ENCODE results near the gene CLRN2.
"Not testable (repeated sequence)": the region's sequence is repeated elsewhere in the genome, so short reads cannot be mapped to it uniquely, and the experiment has no call there.

Gene CLRN2

DNA sequence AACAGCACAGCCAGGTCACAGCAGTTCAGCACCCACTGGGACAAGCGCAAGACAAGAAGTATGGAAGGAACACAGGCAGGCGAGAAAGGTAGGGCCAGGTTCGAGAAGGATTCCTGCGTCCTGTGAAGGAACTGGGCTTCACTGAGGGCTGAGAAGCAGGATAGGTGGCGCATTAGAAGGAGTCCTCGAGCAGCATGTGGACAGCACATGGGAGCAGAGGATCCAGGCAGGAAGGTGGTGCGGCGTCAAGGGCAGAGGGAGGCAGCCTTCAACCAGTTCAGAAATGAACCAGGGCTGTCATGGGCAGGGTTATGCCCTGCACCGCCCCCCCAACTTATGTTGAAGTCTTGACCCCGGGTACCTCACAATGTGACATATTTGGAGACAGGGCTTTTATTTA, 31.3 kb downstream of the CLRN2 start:
- DNase-seq: no peak

GRCh38 chr4:17546678-17547077, 31.7 kb downstream of the CLRN2 start:
- no peak for DNase-seq

GRCh38 chr4:17550549-17550948, 35.6 kb downstream of the CLRN2 start:
- no peak for DNase-seq

DNA sequence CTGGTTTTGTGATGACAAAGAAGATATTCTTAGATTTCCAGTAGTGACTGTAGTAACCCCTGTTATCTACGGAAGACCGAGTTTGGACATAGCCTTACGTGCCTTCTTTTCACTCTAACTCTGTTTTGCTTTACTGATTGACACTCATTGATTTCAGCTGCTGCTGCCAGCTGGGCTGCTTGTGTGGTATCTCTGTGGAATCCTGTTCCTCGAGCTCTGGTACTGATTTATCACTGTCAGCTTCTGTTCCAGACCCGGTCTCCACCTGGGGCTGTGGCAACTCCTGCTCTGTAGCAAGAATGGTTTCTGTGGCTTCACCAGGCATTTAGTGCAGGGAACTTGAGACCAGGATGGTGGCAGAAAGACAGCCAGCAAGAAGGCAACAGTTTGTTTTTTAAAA, 37.5 kb downstream of the CLRN2 start:
- no peak for DNase-seq

- DNase-seq: no peak
These were observed 39.6 kb downstream of the CLRN2 start for GRCh38 chr4:17554568-17554967.

GRCh38 chr4:17556498-17556897, 41.5 kb downstream of the CLRN2 start:
- DNase-seq: no peak

DNA sequence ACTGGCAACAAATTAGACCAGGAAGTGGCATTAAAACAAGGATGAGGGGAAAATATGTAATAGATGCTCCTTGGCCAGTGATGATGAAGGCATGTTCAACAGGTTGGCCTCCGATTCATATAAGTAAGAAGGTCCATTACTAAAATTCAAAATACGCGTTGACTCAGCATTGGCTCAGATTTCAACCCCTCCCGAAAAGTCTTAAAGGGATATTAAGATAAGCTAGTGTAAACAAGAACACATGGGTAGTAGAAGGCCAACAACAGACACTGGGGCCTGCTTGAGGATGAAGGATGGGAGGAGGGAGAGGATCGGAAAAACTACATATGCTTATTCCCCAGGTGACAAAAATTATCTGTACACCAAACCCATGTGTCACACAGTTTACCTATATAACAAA, 42.9 kb downstream of the CLRN2 start:
- DNase-seq: no peak

DNA sequence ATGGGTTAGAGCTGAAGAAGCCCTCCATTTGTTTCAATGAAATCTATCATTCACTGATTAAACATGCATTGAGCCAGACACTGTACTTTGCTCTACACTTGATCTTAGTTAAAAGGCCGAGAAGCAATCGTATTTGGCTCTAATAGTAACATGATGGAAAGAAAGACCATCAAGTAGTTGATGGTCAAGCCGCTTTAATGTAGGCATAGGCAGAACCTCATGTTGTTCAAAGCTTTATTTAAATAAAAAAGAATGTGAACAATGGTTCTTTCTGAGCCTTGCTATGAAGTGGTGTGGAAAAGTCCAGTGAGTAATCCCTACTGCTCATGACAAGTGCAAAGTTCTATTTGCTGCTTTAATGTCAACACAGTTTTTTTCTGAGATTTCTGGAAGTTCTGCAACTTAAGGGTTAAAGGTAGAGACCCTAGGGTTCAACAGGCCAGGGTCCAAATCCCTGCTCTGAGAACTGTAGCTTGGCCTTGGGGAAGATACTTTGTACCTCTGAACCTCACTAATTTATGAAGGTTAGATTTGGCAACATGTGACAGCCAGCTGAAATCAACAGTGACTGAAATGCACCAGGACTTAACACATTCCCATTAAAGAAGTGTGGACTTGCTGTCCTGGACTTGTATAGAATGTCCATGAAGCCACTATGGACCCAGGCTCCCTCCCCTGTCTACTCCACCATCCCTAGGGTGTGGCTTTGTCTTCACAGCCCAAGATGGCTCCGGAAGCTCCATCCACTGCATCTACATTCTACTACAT, 44.2 kb downstream of the CLRN2 start:
- DNase-seq: no peak

- no peak for DNase-seq
These were observed 44.7 kb downstream of the CLRN2 start for GRCh38 chr4:17559709-17560048.

DNA sequence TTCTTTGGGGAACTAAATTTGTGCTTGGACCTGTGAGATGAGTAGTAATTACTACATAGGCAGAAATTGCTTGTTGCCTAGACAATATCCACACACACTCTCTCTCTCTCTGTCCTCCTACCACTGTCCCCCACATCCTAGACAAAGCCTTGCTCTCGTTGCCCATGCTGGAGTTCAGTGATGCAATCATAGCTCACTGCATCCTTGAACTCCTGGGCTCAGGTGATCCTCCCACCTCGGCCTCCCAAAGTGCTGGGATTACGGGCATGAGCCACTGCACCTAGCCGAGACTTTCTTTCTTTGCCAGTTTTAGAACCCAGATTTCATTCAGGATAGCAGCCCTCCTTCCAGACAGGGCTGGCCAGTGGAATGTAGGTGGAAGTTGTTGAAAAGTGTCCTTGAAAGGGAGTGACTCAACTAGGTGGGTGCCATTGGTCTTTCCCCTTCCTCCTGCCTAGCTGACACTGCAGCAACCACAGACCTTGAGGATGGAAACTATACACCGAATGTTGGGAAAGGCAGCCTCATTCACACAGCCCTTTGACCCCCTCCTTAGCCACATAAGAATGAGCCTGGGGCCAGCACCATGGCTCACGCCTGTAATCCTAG, 45.2 kb downstream of the CLRN2 start:
- no peak for DNase-seq

GRCh38 chr4:17561195-17561909, 46.4 kb downstream of the CLRN2 start:
- DNase-seq: no peak

DNA sequence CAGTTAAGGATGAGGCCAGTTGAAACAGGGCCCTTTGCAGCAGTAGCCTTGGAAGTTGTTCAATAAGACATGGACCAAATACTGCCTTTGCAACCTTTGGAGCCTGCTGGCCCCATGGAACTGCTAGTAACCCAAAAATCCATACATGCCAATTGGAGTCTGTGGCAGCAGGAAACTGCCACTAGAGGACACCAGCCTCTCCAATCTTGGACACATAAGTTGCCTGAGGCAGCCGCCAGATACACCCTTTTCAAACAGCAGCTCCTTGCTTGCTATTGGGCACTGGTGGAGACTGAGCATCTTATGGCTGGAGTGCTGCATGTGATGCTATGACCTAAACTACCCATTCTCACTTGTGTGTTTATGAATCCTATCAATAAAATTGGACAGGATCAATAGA, 47.2 kb downstream of the CLRN2 start:
- no peak for DNase-seq

DNA sequence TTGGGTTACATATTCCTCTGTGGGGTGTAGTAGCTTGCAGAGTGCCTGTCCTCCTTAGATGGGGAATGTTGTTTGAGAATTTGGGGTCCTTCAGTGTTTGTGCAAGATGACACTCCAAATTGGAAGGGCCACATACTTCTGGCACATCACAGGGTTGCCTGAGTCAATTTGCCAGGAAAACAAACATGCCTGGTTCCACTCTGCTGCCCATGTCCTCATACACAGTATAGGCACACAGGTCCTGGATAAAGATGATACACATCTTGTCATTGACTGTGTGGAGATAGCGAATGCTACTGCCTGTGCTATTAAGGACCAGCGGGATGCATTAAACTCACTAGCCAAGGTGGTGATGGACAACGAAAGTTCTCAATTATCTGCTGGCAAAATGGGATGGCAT, 50.9 kb downstream of the CLRN2 start:
- DNase-seq: no peak

GRCh38 chr4:17567271-17567670, 52.3 kb downstream of the CLRN2 start:
- no peak for DNase-seq

DNA sequence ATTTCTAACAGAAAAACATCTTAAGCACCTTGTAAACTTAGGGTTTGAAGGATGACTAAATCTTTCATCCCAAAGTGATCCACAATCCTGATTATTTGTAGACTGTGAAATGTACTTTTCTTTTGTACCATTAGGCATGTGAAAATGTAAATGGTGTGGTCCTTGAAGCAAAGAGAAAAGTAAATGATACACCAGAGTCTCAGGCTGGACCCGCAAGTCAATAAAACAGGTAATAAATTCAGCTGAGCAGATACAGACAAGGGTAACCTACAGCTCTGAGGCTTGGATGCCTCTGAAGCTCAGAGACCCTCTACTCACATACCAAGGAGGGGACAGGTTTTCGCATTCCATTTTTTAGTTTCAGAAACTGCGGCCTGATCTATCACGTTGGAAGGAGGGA, 59.2 kb downstream of the CLRN2 start:
- no peak for DNase-seq

- DNase-seq: not testable (repeated sequence)
These were observed 60.2 kb downstream of the CLRN2 start for GRCh38 chr4:17575177-17575576.

All from stimulated activated naive CD4-positive, alpha-beta T cell treated with Interleukin-2 at 50 U/mL for 16 hours (primary cell).